ENCODE data around the gene TTF2. TPM values are rescaled to one million over a fixed set of nuclear protein-coding genes. Genes with fewer than 3 reads are reported as not detected.

TTF2 gene
- total RNA-seq, 1 experiment from 2014 or later = 31.9 TPM

DNA sequence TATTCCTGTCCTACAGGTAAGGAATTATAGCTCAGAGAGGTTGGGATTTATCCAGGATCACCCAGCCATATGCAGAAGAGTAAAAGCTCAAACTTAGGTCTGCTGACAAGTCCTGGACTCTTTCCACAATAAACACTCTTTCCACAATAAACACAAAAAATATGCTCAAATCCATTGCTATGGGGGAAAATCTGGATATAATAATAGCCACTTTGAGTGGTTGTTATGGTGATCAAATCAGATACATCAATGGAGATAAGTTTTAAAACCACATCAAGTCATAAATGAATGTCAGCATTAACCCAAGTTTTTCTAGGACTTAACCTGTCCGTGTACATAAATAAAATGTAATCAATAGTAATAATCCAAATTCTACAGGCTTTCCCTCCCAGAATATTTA is 22.3 kb upstream of the TTF2 start:
- CTCF ChIA-PET = no interaction called here
- no peak for TF ChIP-seq CTCF (IDR thresholded peaks at IDR 0.05; ENCODE audit: insufficient read depth in 1 of 2, low read depth in 1 of 2, low read length in 1 of 2, severe bottlenecking in 1 of 2, unreplicated experiment in 1 of 2)
- H3K27me3 ChIP-seq (replicated peaks; ENCODE audit: control insufficient read depth, insufficient read depth, low read length) = no peaks in the 10 kb centered on the region
- H3K27me3 Mint-ChIP-seq (ENCODE audit: insufficient read depth, unreplicated experiment) = no peaks in the 10 kb centered on the region
- H3K9me3 ChIP-seq = no peaks in the 10 kb centered on the region
- POLR2A ChIA-PET = no interaction called here
- H3K4me3 Mint-ChIP-seq (ENCODE audit: unreplicated experiment) = no peak overlapping the region
- H3K9me3 Mint-ChIP-seq (ENCODE audit: unreplicated experiment) = no peaks in the 10 kb centered on the region
- no peaks in the 10 kb centered on the region for H3K36me3 Mint-ChIP-seq (ENCODE audit: insufficient read depth, unreplicated experiment)
- H3K27ac Mint-ChIP-seq (ENCODE audit: unreplicated experiment) = no peak overlapping the region
- no TSS peak for BruUV-seq (replicated peaks)
- H3K4me1 Mint-ChIP-seq (ENCODE audit: low read depth, unreplicated experiment) = no peaks in the 10 kb centered on the region
- no peaks in the 10 kb centered on the region for H3K4me1 ChIP-seq
- no peaks in the 10 kb centered on the region for H3K36me3 ChIP-seq (ENCODE audit: control insufficient read depth, insufficient read depth, low read length)
- H3K4me3 ChIP-seq (ENCODE audit: low read depth, low read length) = no peak overlapping the region
- no peak for DNase-seq
- intact Hi-C loops (cut with micrococcal nuclease; ENCODE audit: unreplicated experiment) = no loop called here

GRCh38 chr1:117038236-117038635 is 21.9 kb upstream of the TTF2 start:
- no TSS peak for BruUV-seq (replicated peaks)
- intact Hi-C loops (cut with micrococcal nuclease; ENCODE audit: unreplicated experiment) = no loop called here
- Mint-ChIP-seq H3K27ac (ENCODE audit: unreplicated experiment) (no peak overlapping the region), H3K4me3 (ENCODE audit: unreplicated experiment) (no peak overlapping the region), H3K27me3 (ENCODE audit: insufficient read depth, unreplicated experiment) (no peaks in the 10 kb centered on the region), H3K9me3 (ENCODE audit: unreplicated experiment) (no peaks in the 10 kb centered on the region), H3K4me1 (ENCODE audit: low read depth, unreplicated experiment) (no peaks in the 10 kb centered on the region), H3K36me3 (ENCODE audit: insufficient read depth, unreplicated experiment) (no peaks in the 10 kb centered on the region)
- CTCF ChIA-PET = no interaction called here
- DNase-seq = no peak
- POLR2A ChIA-PET = no interaction called here
- Histone ChIP-seq H3K36me3 (ENCODE audit: control insufficient read depth, insufficient read depth, low read length) (no peaks in the 10 kb centered on the region), H3K9me3 (no peaks in the 10 kb centered on the region), H3K4me3 (ENCODE audit: low read depth, low read length) (no peak overlapping the region), H3K27me3 (replicated peaks; ENCODE audit: control insufficient read depth, insufficient read depth, low read length) (no peaks in the 10 kb centered on the region), H3K4me1 (no peaks in the 10 kb centered on the region)
- no peak for TF ChIP-seq CTCF (IDR thresholded peaks at IDR 0.05; ENCODE audit: insufficient read depth in 1 of 2, low read depth in 1 of 2, low read length in 1 of 2, severe bottlenecking in 1 of 2, unreplicated experiment in 1 of 2)

DNA sequence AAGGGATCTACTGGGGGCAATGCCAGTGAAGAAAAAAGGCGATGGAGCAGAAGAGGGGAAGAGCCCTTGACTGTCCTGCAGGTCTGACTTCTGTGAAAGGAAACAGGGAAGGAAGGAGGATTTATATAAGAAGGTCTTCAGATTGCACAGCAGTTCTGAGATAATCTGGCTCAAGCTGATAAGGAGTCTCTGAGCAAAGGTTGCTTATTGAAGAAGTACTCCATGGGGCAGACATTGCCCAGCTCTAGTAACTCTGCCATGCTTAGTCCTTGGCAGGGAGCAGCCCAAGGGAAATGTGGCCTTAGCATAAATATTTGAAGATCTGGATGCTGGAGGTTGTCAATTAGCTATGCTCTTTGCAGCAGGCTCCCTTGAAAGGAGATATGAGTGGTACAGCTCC is 15.9 kb upstream of the TTF2 start:
- ChIA-PET CTCF (no interaction called here), POLR2A (no interaction called here)

More for the DNA sequence above, 15.9 kb upstream of the TTF2 start:
- H3K27ac Mint-ChIP-seq (ENCODE audit: unreplicated experiment) = no peak overlapping the region
- no peaks in the 10 kb centered on the region for H3K9me3 Mint-ChIP-seq (ENCODE audit: unreplicated experiment)
- intact Hi-C loops (cut with micrococcal nuclease; ENCODE audit: unreplicated experiment) = no loop called here
- no peaks in the 10 kb centered on the region for H3K36me3 Mint-ChIP-seq (ENCODE audit: insufficient read depth, unreplicated experiment)
- no peaks in the 10 kb centered on the region for H3K27me3 ChIP-seq (replicated peaks; ENCODE audit: control insufficient read depth, insufficient read depth, low read length)
- no peak overlapping the region for H3K4me3 Mint-ChIP-seq (ENCODE audit: unreplicated experiment)
- no peak for DNase-seq
- H3K27me3 Mint-ChIP-seq (ENCODE audit: insufficient read depth, unreplicated experiment) = no peaks in the 10 kb centered on the region
- H3K36me3 ChIP-seq (ENCODE audit: control insufficient read depth, insufficient read depth, low read length) = no peaks in the 10 kb centered on the region
- no peak for TF ChIP-seq CTCF (IDR thresholded peaks at IDR 0.05; ENCODE audit: insufficient read depth in 1 of 2, low read depth in 1 of 2, low read length in 1 of 2, severe bottlenecking in 1 of 2, unreplicated experiment in 1 of 2)
- H3K4me1 Mint-ChIP-seq (ENCODE audit: low read depth, unreplicated experiment) = peaks cover 8% of the 10 kb centered on the region
- no peaks in the 10 kb centered on the region for H3K9me3 ChIP-seq
- H3K4me1 ChIP-seq = no peaks in the 10 kb centered on the region
- H3K4me3 ChIP-seq (ENCODE audit: low read depth, low read length) = no peak overlapping the region
- no TSS peak for BruUV-seq (replicated peaks)

All from Caco-2 (cell line).